ENCODE results near the gene TTYH3. TPM values are rescaled to one million over a fixed set of nuclear protein-coding genes. Genes with fewer than 3 reads are reported as not detected.
A peak's percentile ranks its signal among the peaks of the same experiment; 100 is the strongest.
"Not testable (repeated sequence)": the region's sequence is repeated elsewhere in the genome, so short reads cannot be mapped to it uniquely, and the experiment has no call there.

TTYH3 gene
- total and polyA plus RNA-seq, 7 experiments from 2014 or later = 0.53 to 115 (median 18.1) TPM

- no peaks in the 10 kb centered on the region for H3K36me3 ChIP-seq (ENCODE audit: control insufficient read depth in 2 of 3, insufficient read depth in 3 of 3, low read length in 3 of 3)
- peaks cover 0 to 11% of the 10 kb centered on the region in 2 donors for H3K4me1 ChIP-seq (ENCODE audit: control insufficient read depth in 2 of 2, insufficient read depth in 2 of 2, low read length in 2 of 2)
- H3K27ac Mint-ChIP-seq = no peak overlapping the region
- H3K9me3 Mint-ChIP-seq = no peaks in the 10 kb centered on the region
- intact Hi-C loops (cut with micrococcal nuclease) = no loop called here
- H3K27me3 ChIP-seq (ENCODE audit: control insufficient read depth in 2 of 2, insufficient read depth in 2 of 2, low read length in 2 of 2) = peaks cover 7 to 11% of the 10 kb centered on the region in 2 donors
- CTCF ChIA-PET = no interaction called here
- H3K4me1 Mint-ChIP-seq = peaks cover 0 to 8% (median 5%) of the 10 kb centered on the region in 7 donors
- no peak overlapping the region for H3K4me3 ChIP-seq (ENCODE audit: low read length)
- ATAC-seq (no peak), DNase-seq (no peak)
- POLR2A ChIA-PET = interaction anchor here (0.6 kb wide), 1 partner anchor 479 kb away, joined by 3 read pairs; no protein-coding TSS in a partner anchor
- H3K4me3 Mint-ChIP-seq = peak overlapping the region in 1 of 10 donors; percentile 51
- H3K36me3 Mint-ChIP-seq = no peaks in the 10 kb centered on the region
- no peak overlapping the region for H3K27ac ChIP-seq (ENCODE audit: low read depth, low read length)
- no peaks in the 10 kb centered on the region for H3K9me3 ChIP-seq (ENCODE audit: control insufficient read depth in 2 of 3, low read length in 3 of 3)
- peaks cover 25 to 49% (median 30%) of the 10 kb centered on the region in 5 donors for H3K27me3 Mint-ChIP-seq
These were observed 56.9 kb downstream of the TTYH3 start for GRCh38 chr7:2688409-2689342.

GRCh38 chr7:2689343-2689847 lies 57.6 kb downstream of the TTYH3 start:
- peaks cover 7 to 11% of the 10 kb centered on the region in 2 donors for H3K27me3 ChIP-seq (ENCODE audit: control insufficient read depth in 2 of 2, insufficient read depth in 2 of 2, low read length in 2 of 2)
- peaks cover 25 to 47% (median 30%) of the 10 kb centered on the region in 5 donors for H3K27me3 Mint-ChIP-seq
- no peak overlapping the region for H3K27ac ChIP-seq (ENCODE audit: low read depth, low read length)
- H3K4me3 Mint-ChIP-seq = no peak overlapping the region
- DNase-seq (no peak), ATAC-seq (no peak)
- no peaks in the 10 kb centered on the region for H3K9me3 ChIP-seq (ENCODE audit: control insufficient read depth in 2 of 3, low read length in 3 of 3)
- no peak overlapping the region for H3K4me3 ChIP-seq (ENCODE audit: low read length)
- H3K9me3 Mint-ChIP-seq = no peaks in the 10 kb centered on the region
- no peaks in the 10 kb centered on the region for H3K36me3 Mint-ChIP-seq
- peaks cover 0 to 10% (median 5%) of the 10 kb centered on the region in 7 donors for H3K4me1 Mint-ChIP-seq
- H3K36me3 ChIP-seq (ENCODE audit: control insufficient read depth in 2 of 3, insufficient read depth in 3 of 3, low read length in 3 of 3) = no peaks in the 10 kb centered on the region
- intact Hi-C loops (cut with micrococcal nuclease) = no loop called here
- ChIA-PET POLR2A (interaction anchor here (0.6 kb wide), 1 partner anchor 480 kb away, joined by 3 read pairs; no protein-coding TSS in a partner anchor), CTCF (no interaction called here)
- H3K4me1 ChIP-seq (ENCODE audit: control insufficient read depth in 2 of 2, insufficient read depth in 2 of 2, low read length in 2 of 2) = peaks cover 0 to 11% of the 10 kb centered on the region in 2 donors
- no peak overlapping the region for H3K27ac Mint-ChIP-seq

GRCh38 chr7:2689951-2690705 lies 58.3 kb downstream of the TTYH3 start:
- H3K4me3 ChIP-seq (ENCODE audit: low read length) = no peak overlapping the region

DNA sequence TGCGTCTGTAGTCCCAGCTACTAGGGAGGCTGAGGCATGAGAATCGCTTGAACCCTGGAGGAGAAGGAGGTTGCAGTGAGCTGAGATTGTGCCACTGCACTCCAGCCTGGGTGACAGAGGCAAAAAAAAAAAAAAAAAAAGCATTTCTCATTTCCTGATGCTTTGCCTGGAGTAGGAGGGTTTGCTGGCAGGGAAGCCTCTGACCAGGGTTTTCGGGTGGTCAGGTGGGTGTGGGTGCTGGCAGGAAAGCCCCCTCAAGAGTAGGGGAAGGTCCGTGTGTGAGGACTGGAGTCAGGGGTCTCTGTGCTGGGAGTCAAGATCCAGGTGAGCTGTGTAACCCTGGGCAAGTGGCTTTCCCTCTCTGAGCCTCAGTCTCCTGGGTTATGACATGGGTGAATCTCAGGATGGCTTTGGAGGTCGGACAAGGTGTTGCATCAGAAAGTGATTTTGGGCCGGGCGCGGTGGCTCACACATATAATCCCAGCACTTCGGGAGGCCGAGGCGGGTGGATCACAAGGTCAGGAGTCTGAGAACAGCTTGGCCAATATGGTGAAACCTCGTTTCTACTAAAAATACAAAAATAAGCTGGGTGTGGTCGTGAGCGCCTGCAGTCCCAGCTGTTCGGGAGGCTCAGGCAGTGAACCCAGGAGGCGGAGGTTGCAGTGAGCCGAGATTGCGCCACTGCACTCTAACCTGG lies 59.4 kb downstream of the TTYH3 start:
- no peak overlapping the region for H3K27ac ChIP-seq (ENCODE audit: low read depth, low read length)
- H3K27me3 ChIP-seq (ENCODE audit: control insufficient read depth in 2 of 2, insufficient read depth in 2 of 2, low read length in 2 of 2) = peaks cover 7 to 11% of the 10 kb centered on the region in 2 donors
- peak; percentile 26 for ATAC-seq
- H3K36me3 Mint-ChIP-seq = no peaks in the 10 kb centered on the region
- no peak overlapping the region for H3K27ac Mint-ChIP-seq
- H3K36me3 ChIP-seq (ENCODE audit: control insufficient read depth in 2 of 3, insufficient read depth in 3 of 3, low read length in 3 of 3) = no peaks in the 10 kb centered on the region
- H3K4me3 ChIP-seq (ENCODE audit: low read length) = no peak overlapping the region
- peaks cover 22 to 43% (median 26%) of the 10 kb centered on the region in 5 donors for H3K27me3 Mint-ChIP-seq
- ChIA-PET CTCF (interaction anchor here (1.5 kb wide), 1 partner anchor 19 kb away, joined by 7 read pairs; no protein-coding TSS in a partner anchor), POLR2A (no interaction called here)
- no peak overlapping the region for H3K4me3 Mint-ChIP-seq
- intact Hi-C loops (cut with micrococcal nuclease) = no loop called here
- peaks cover 0 to 10% (median 5%) of the 10 kb centered on the region in 7 donors for H3K4me1 Mint-ChIP-seq
- H3K9me3 Mint-ChIP-seq = no peaks in the 10 kb centered on the region
- DNase-seq = no peak
- H3K9me3 ChIP-seq (ENCODE audit: control insufficient read depth in 2 of 3, low read length in 3 of 3) = no peaks in the 10 kb centered on the region
- H3K4me1 ChIP-seq (ENCODE audit: control insufficient read depth in 2 of 2, insufficient read depth in 2 of 2, low read length in 2 of 2) = peaks cover 0 to 11% of the 10 kb centered on the region in 2 donors

More at GRCh38 chr7:2689951-2690705, 58.3 kb downstream of the TTYH3 start:
- Mint-ChIP-seq H3K36me3 (no peaks in the 10 kb centered on the region), H3K9me3 (no peaks in the 10 kb centered on the region), H3K4me1 (peaks cover 0 to 10% (median 5%) of the 10 kb centered on the region in 7 donors), H3K27ac (no peak overlapping the region), H3K27me3 (peaks cover 25 to 47% (median 30%) of the 10 kb centered on the region in 5 donors), H3K4me3 (no peak overlapping the region)
- Histone ChIP-seq H3K4me1 (ENCODE audit: control insufficient read depth in 2 of 2, insufficient read depth in 2 of 2, low read length in 2 of 2) (peaks cover 0 to 11% of the 10 kb centered on the region in 2 donors), H3K27ac (ENCODE audit: low read depth, low read length) (no peak overlapping the region), H3K36me3 (ENCODE audit: control insufficient read depth in 2 of 3, insufficient read depth in 3 of 3, low read length in 3 of 3) (no peaks in the 10 kb centered on the region), H3K9me3 (ENCODE audit: control insufficient read depth in 2 of 3, low read length in 3 of 3) (no peaks in the 10 kb centered on the region), H3K27me3 (ENCODE audit: control insufficient read depth in 2 of 2, insufficient read depth in 2 of 2, low read length in 2 of 2) (peaks cover 7 to 11% of the 10 kb centered on the region in 2 donors)
- intact Hi-C loops (cut with micrococcal nuclease) = no loop called here
- ATAC-seq = peak; percentile 26
- ChIA-PET POLR2A (interaction anchor here (0.6 kb wide), 1 partner anchor 38 kb away, joined by 4 read pairs; no protein-coding TSS in a partner anchor), CTCF (interaction anchor here (1.0 kb wide), 1 partner anchor 18 kb away, joined by 3 read pairs; no protein-coding TSS in a partner anchor)
- DNase-seq = no peak

GRCh38 chr7:2691932-2692439 lies 60.2 kb downstream of the TTYH3 start:
- Histone ChIP-seq H3K27me3 (ENCODE audit: control insufficient read depth in 2 of 2, insufficient read depth in 2 of 2, low read length in 2 of 2) (peaks cover 7 to 11% of the 10 kb centered on the region in 2 donors), H3K4me1 (ENCODE audit: control insufficient read depth in 2 of 2, insufficient read depth in 2 of 2, low read length in 2 of 2) (peaks cover 0 to 11% of the 10 kb centered on the region in 2 donors)
- H3K9me3 Mint-ChIP-seq; H3K9me3 ChIP-seq (ENCODE audit: control insufficient read depth in 2 of 3, low read length in 3 of 3); DNase-seq; H3K4me1 Mint-ChIP-seq; intact Hi-C loops (cut with micrococcal nuclease); H3K4me3 Mint-ChIP-seq; POLR2A ChIA-PET; ATAC-seq; H3K36me3 ChIP-seq (ENCODE audit: control insufficient read depth in 2 of 3, insufficient read depth in 3 of 3, low read length in 3 of 3); H3K36me3 Mint-ChIP-seq; H3K4me3 ChIP-seq (ENCODE audit: low read length); H3K27ac ChIP-seq (ENCODE audit: low read depth, low read length): not testable (repeated sequence)
- CTCF ChIA-PET = interaction anchor here (1.5 kb wide), 1 partner anchor 18 kb away, joined by 7 read pairs; no protein-coding TSS in a partner anchor
- Mint-ChIP-seq H3K27me3 (peaks cover 19 to 42% (median 23%) of the 10 kb centered on the region in 5 donors), H3K27ac (peak overlapping the region in 1 of 9 donors; percentile 29)

- peaks cover 7 to 11% of the 10 kb centered on the region in 2 donors for H3K27me3 ChIP-seq (ENCODE audit: control insufficient read depth in 2 of 2, insufficient read depth in 2 of 2, low read length in 2 of 2)
- ATAC-seq (no peak), DNase-seq (no peak)
- H3K9me3 ChIP-seq (ENCODE audit: control insufficient read depth in 2 of 3, low read length in 3 of 3) = no peaks in the 10 kb centered on the region
- Mint-ChIP-seq H3K27me3 (peaks cover 14 to 40% (median 19%) of the 10 kb centered on the region in 5 donors), H3K27ac (peak overlapping the region in 2 of 9 donors; percentile 36 to 38), H3K9me3 (no peaks in the 10 kb centered on the region), H3K36me3 (no peaks in the 10 kb centered on the region), H3K4me1 (peaks cover 0 to 10% (median 5%) of the 10 kb centered on the region in 7 donors), H3K4me3 (no peak overlapping the region)
- ChIA-PET POLR2A (no interaction called here), CTCF (no interaction called here)
- no peak overlapping the region for H3K4me3 ChIP-seq (ENCODE audit: low read length)
- peaks cover 0 to 11% of the 10 kb centered on the region in 2 donors for H3K4me1 ChIP-seq (ENCODE audit: control insufficient read depth in 2 of 2, insufficient read depth in 2 of 2, low read length in 2 of 2)
- no peak overlapping the region for H3K27ac ChIP-seq (ENCODE audit: low read depth, low read length)
- H3K36me3 ChIP-seq (ENCODE audit: control insufficient read depth in 2 of 3, insufficient read depth in 3 of 3, low read length in 3 of 3) = no peaks in the 10 kb centered on the region
- intact Hi-C loops (cut with micrococcal nuclease) = no loop called here
These were observed 60.8 kb downstream of the TTYH3 start for GRCh38 chr7:2692543-2692942.

Measured in naive thymus-derived CD4-positive, alpha-beta T cell (primary cell).